SU-DHL-6 (cell line): ENCODE results near the gene ICAM4.

Experiments
- CTCF ChIP-seq: fragments of 200-600 bp; sonication (generic); IDR thresholded peaks from one replicate; pipeline ENCODE4 v1.5.1; 2017; ENCODE audit warnings: antibody characterized with exemption, mild to moderate bottlenecking, low read length, moderate library complexity; ENCODE audit not compliant: insufficient read depth, poor library complexity, severe bottlenecking
- EZH2phosphoT487 ChIP-seq: fragments of 200-600 bp; sonication (generic), shearing (Covaris generic); conservative IDR thresholded peaks from 2 replicates; pipeline ENCODE4 v1.6.1; 2018; ENCODE audit warnings: mild to moderate bottlenecking, antibody characterized with exemption, low read length, moderate library complexity, mixed read lengths

GRCh38 chr19:10283301-10284064 lies 3.3 kb upstream of the ICAM4 start:
- no peak for TF ChIP-seq CTCF
- TF ChIP-seq EZH2phosphoT487: no peak
